ENCODE results near the gene CTIF. TPM values are rescaled to one million over a fixed set of nuclear protein-coding genes. Genes with fewer than 3 reads are reported as not detected.

CTIF gene
- polyA plus RNA-seq, 1 donor from 2014 or later = 50.2 TPM

DNA sequence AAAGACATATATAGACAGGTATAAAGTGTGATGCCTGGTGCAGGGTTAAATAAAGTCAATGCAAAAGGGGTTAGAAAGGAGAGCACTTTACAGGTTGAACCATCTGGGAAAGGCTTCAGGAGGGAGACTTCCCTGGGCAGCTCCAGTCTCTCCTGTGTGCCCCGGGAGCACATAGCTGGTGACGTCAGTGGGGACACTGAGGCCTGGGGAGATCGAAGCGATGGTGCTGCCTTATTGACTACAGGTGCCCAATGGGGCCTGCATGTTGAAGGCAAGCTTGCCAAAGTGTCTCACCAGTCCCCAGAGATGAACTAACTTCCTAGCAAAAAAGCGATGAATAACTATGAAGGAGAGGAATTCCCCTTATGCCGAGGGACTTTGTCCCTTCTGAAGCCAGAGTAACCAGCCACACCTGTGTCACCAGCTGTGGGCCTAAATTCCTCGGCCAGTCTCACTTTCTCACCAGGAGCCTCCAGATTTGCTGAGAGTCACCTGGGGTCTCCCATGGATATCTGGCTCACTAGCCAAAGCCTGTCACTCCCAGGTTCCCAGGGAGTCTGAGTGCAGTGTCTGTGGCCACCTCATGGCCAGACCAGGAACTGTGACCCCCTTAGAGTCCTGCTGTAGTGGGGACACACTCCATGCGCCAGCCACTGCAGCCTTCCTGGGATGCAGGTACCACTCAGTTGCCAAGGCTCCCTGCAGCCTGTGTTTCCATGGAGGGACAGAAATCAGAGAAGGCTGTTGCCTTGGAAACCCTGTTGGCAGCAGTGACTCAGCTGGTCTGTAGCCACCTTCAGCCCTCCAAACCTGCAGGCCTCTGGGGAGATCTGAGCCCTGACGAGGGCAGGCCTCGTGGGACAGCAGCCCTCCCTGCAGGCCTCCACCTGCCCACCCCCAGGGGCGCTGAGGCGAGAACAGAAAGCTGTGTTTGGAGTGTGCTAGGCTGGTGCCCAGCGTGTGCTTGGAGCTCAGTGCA lies 128.7 kb downstream of the CTIF start:
- H3K27ac ChIP-seq (ENCODE audit: low read length) = peak overlapping the region; percentile 44
- no peak for TF ChIP-seq EZH2 (IDR thresholded peaks at IDR 0.05; ENCODE audit: borderline replicate concordance, insufficient read depth, low read length, poor library complexity, severe bottlenecking)
- TF ChIP-seq TAF1 (IDR thresholded peaks at IDR 0.05; ENCODE audit: low read depth) = no peak
- TF ChIP-seq RAD21 (conservative IDR thresholded peaks at IDR 0.05) = peak; percentile 80
- peak; percentile 28 for TF ChIP-seq EP300 (conservative IDR thresholded peaks at IDR 0.05; ENCODE audit: poor library complexity, severe bottlenecking)
- TF ChIP-seq, protein P1, sequence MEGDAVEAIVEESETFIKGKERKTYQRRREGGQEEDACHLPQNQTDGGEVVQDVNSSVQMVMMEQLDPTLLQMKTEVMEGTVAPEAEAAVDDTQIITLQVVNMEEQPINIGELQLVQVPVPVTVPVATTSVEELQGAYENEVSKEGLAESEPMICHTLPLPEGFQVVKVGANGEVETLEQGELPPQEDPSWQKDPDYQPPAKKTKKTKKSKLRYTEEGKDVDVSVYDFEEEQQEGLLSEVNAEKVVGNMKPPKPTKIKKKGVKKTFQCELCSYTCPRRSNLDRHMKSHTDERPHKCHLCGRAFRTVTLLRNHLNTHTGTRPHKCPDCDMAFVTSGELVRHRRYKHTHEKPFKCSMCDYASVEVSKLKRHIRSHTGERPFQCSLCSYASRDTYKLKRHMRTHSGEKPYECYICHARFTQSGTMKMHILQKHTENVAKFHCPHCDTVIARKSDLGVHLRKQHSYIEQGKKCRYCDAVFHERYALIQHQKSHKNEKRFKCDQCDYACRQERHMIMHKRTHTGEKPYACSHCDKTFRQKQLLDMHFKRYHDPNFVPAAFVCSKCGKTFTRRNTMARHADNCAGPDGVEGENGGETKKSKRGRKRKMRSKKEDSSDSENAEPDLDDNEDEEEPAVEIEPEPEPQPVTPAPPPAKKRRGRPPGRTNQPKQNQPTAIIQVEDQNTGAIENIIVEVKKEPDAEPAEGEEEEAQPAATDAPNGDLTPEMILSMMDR (IDR thresholded peaks at IDR 0.05; ENCODE audit: poor library complexity, severe bottlenecking) = peak; percentile 75
- TF ChIP-seq, protein P2, sequence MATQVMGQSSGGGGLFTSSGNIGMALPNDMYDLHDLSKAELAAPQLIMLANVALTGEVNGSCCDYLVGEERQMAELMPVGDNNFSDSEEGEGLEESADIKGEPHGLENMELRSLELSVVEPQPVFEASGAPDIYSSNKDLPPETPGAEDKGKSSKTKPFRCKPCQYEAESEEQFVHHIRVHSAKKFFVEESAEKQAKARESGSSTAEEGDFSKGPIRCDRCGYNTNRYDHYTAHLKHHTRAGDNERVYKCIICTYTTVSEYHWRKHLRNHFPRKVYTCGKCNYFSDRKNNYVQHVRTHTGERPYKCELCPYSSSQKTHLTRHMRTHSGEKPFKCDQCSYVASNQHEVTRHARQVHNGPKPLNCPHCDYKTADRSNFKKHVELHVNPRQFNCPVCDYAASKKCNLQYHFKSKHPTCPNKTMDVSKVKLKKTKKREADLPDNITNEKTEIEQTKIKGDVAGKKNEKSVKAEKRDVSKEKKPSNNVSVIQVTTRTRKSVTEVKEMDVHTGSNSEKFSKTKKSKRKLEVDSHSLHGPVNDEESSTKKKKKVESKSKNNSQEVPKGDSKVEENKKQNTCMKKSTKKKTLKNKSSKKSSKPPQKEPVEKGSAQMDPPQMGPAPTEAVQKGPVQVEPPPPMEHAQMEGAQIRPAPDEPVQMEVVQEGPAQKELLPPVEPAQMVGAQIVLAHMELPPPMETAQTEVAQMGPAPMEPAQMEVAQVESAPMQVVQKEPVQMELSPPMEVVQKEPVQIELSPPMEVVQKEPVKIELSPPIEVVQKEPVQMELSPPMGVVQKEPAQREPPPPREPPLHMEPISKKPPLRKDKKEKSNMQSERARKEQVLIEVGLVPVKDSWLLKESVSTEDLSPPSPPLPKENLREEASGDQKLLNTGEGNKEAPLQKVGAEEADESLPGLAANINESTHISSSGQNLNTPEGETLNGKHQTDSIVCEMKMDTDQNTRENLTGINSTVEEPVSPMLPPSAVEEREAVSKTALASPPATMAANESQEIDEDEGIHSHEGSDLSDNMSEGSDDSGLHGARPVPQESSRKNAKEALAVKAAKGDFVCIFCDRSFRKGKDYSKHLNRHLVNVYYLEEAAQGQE (IDR thresholded peaks at IDR 0.05; ENCODE audit: borderline replicate concordance) = peak; percentile 31
- peak; percentile 81 for TF ChIP-seq SMC3 (conservative IDR thresholded peaks at IDR 0.05; ENCODE audit: poor library complexity)
- TF ChIP-seq POLR2AphosphoS5 (IDR thresholded peaks at IDR 0.05) = no peak
- peak; percentile 59 for TF ChIP-seq MXI1 (conservative IDR thresholded peaks at IDR 0.05; ENCODE audit: poor library complexity, severe bottlenecking)
- H3K9me3 ChIP-seq (ENCODE audit: low read length) = peaks cover 7% of the 10 kb centered on the region
- peak overlapping the region; percentile 9 for H3K9ac ChIP-seq (ENCODE audit: low read length)
- peaks cover 21% of the 10 kb centered on the region for H3K36me3 ChIP-seq (ENCODE audit: insufficient read depth, low read length)
- H3K4me3 ChIP-seq (ENCODE audit: low read length) = peak overlapping the region; percentile 18
- H3K79me2 ChIP-seq (replicated peaks; ENCODE audit: insufficient read depth, low read length) = no peaks in the 10 kb centered on the region
- no peaks in the 10 kb centered on the region for H3K9me2 ChIP-seq (ENCODE audit: insufficient read depth, low read length)
- H3K4me2 ChIP-seq (ENCODE audit: low read length) = no peak overlapping the region
- H2AFZ ChIP-seq (ENCODE audit: low read depth, low read length) = no peak overlapping the region
- no peaks in the 10 kb centered on the region for H3F3A ChIP-seq (ENCODE audit: insufficient read depth, low read length, poor library complexity, severe bottlenecking)
- H3K27me3 ChIP-seq (ENCODE audit: insufficient read depth, low read depth, low read length) = no peaks in the 10 kb centered on the region
- no peaks in the 10 kb centered on the region for H4K20me1 ChIP-seq (ENCODE audit: insufficient read depth)

DNA sequence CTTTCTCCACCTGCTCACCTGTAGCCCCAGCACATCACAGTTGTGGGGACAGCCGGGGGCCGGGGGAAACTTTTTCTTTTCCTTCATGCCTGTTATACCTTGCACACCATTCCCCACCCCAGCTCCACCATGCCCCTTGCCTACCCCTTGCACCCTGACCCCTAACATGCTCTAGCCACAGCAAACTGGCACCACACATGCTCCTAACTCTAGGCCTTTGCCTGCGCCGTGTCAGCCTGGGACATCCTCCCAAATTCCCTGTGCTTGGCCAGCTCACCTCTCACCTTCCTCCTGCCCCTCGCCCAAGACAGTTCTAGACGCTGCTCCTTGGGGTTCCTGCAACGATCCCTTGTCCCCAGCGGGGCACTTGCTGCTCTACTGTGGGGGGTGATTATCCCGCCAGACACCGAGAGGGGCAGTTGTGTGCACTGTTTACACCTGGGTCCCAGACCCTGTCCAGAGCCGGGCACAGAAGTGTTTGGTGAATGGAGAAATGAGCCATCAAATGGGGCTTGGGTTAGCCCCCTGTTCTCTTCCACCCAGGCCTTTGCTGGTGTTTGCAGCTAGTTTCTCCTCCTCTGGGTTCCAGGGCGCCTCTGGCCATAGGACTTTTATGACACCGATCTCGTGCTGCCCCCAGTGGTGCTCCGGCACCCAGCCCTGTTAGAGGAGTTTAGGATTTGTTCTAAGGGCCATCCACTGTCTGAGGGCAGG lies 129.8 kb downstream of the CTIF start:
- Histone ChIP-seq H2AFZ (ENCODE audit: low read depth, low read length) (no peak overlapping the region), H3K36me3 (ENCODE audit: insufficient read depth, low read length) (peaks cover 21% of the 10 kb centered on the region), H3K27ac (ENCODE audit: low read length) (peak overlapping the region; percentile 44)

More for the DNA sequence above, 129.8 kb downstream of the CTIF start:
- no peaks in the 10 kb centered on the region for H3F3A ChIP-seq (ENCODE audit: insufficient read depth, low read length, poor library complexity, severe bottlenecking)
- peaks cover 7% of the 10 kb centered on the region for H3K9me3 ChIP-seq (ENCODE audit: low read length)
- H3K4me2 ChIP-seq (ENCODE audit: low read length) = no peak overlapping the region
- H3K9me2 ChIP-seq (ENCODE audit: insufficient read depth, low read length) = no peaks in the 10 kb centered on the region
- TF ChIP-seq POLR2AphosphoS5 (IDR thresholded peaks at IDR 0.05) (no peak), EZH2 (IDR thresholded peaks at IDR 0.05; ENCODE audit: borderline replicate concordance, insufficient read depth, low read length, poor library complexity, severe bottlenecking) (no peak), EP300 (conservative IDR thresholded peaks at IDR 0.05; ENCODE audit: poor library complexity, severe bottlenecking) (no peak)
- TF ChIP-seq, protein P2 (IDR thresholded peaks at IDR 0.05; ENCODE audit: borderline replicate concordance) = no peak
- H3K27me3 ChIP-seq (ENCODE audit: insufficient read depth, low read depth, low read length) = no peaks in the 10 kb centered on the region
- H4K20me1 ChIP-seq (ENCODE audit: insufficient read depth) = no peaks in the 10 kb centered on the region
- no peaks in the 10 kb centered on the region for H3K79me2 ChIP-seq (replicated peaks; ENCODE audit: insufficient read depth, low read length)
- peak overlapping the region; percentile 9 for H3K9ac ChIP-seq (ENCODE audit: low read length)
- H3K4me3 ChIP-seq (ENCODE audit: low read length) = no peak overlapping the region

All from neural cell (in vitro differentiated cells).